WTC11 (cell line): ENCODE data around the gene ERF. TPM values are rescaled to one million over a fixed set of nuclear protein-coding genes. Genes with fewer than 3 reads are reported as not detected.

Experiments used
- ATAC-seq: fragments of 200-7000 bp; cut with Tn5 transposase; 2 replicates; pipeline ENCODE4 v1.10.0; 2021; ENCODE audit warnings: mild to moderate bottlenecking, moderate library complexity
- CTCF ChIA-PET: fragments of 300-600 bp; sonication (Branson Sonifier 250); formaldehyde crosslinking; loops from one replicate; lab custom pipeline; 2021; ENCODE audit warnings: antibody characterized with exemption; lab: Charles Lee
- POLR2A ChIA-PET: fragments of 350-600 bp; sonication (Branson Sonifier 250); formaldehyde crosslinking; loops from one replicate; lab custom pipeline; 2021; ENCODE audit warnings: antibody characterized with exemption; lab: Charles Lee
- DNase-seq: peaks from one replicate; pipeline ENCODE4 v3.0.0; 2021; ENCODE audit warnings: low spot score
- H3K27ac Mint-ChIP-seq: 2 replicates; pipeline ENCODE4 v1.8.0; 2021; ENCODE audit warnings: mixed read lengths
- H3K27me3 Mint-ChIP-seq: 2 replicates; pipeline ENCODE4 v1.8.0; 2021; ENCODE audit warnings: low read depth, mild to moderate bottlenecking, moderate library complexity, mixed read lengths
- H3K36me3 Mint-ChIP-seq: 2 replicates; pipeline ENCODE4 v1.8.0; 2021; ENCODE audit warnings: mixed read lengths
- H3K4me1 Mint-ChIP-seq: 2 replicates; pipeline ENCODE4 v1.8.0; 2022; ENCODE audit warnings: mixed read lengths
- H3K4me3 Mint-ChIP-seq: 2 replicates; pipeline ENCODE4 v1.8.0; 2021; ENCODE audit warnings: mild to moderate bottlenecking, moderate library complexity, mixed read lengths
- H3K9me3 Mint-ChIP-seq: 2 replicates; pipeline ENCODE4 v1.8.0; 2021; ENCODE audit warnings: mixed read lengths
- CTCF ChIP-seq: fragments of 200-600 bp; IDR thresholded peaks from 2 replicates; pipeline ENCODE4 v1.8.0; 2022; ENCODE audit warnings: antibody characterized with exemption
- FOXP4 ChIP-seq: sonication (generic); formaldehyde crosslinking; IDR thresholded peaks from 2 replicates; pipeline ENCODE4 v1.8.0; 2022; ENCODE audit warnings: mild to moderate bottlenecking, missing genetic modification reagents
- GABPB1 ChIP-seq: sonication (generic); formaldehyde crosslinking; IDR thresholded peaks from 2 replicates; pipeline ENCODE4 v1.8.1; 2023; ENCODE audit warnings: mild to moderate bottlenecking, missing genetic modification reagents
- GTF2I ChIP-seq: fragments of 250-450 bp; sonication (Bioruptor Pico); conservative IDR thresholded peaks from 2 replicates; pipeline ENCODE4 v1.4.0; 2021; ENCODE audit warnings: mild to moderate bottlenecking
- IRF2 ChIP-seq: sonication (generic); formaldehyde crosslinking; IDR thresholded peaks from 2 replicates; pipeline ENCODE4 v1.8.0; 2022; ENCODE audit warnings: low read depth, missing genetic modification reagents, borderline replicate concordance
- MXD4 ChIP-seq: fragments of 250-450 bp; sonication (Bioruptor Pico); IDR thresholded peaks from 2 replicates; pipeline ENCODE4 v1.8.0; 2021; ENCODE audit warnings: mild to moderate bottlenecking, moderate library complexity, borderline replicate concordance
- NR1H2 ChIP-seq: sonication (generic); formaldehyde crosslinking; IDR thresholded peaks from 2 replicates; pipeline ENCODE4 v1.9.0; 2021; ENCODE audit warnings: mild to moderate bottlenecking, moderate library complexity, missing genetic modification reagents
- NR2C2 ChIP-seq: sonication (generic); formaldehyde crosslinking; IDR thresholded peaks from 2 replicates; pipeline ENCODE4 v1.8.0; 2022; ENCODE audit warnings: mild to moderate bottlenecking, missing genetic modification reagents
- PREB ChIP-seq: sonication (generic); formaldehyde crosslinking; IDR thresholded peaks from 2 replicates; pipeline ENCODE4 v1.8.1; 2022; ENCODE audit warnings: mild to moderate bottlenecking, missing genetic modification reagents, moderate library complexity, borderline replicate concordance
- RORB ChIP-seq: fragments of 250-450 bp; sonication (Bioruptor Pico); IDR thresholded peaks from 2 replicates; pipeline ENCODE4 v1.9.0; 2021; ENCODE audit warnings: mild to moderate bottlenecking
- SP1 ChIP-seq: sonication (generic); formaldehyde crosslinking; conservative IDR thresholded peaks from 2 replicates; pipeline ENCODE4 v1.8.1; 2022; ENCODE audit warnings: missing genetic modification reagents
- TCF7 ChIP-seq: sonication (generic); formaldehyde crosslinking; IDR thresholded peaks from 2 replicates; pipeline ENCODE4 v1.8.0; 2022; ENCODE audit warnings: mild to moderate bottlenecking, low read depth, missing genetic modification reagents, moderate library complexity
- ZMAT4 ChIP-seq: fragments of 250-450 bp; sonication (Bioruptor Pico); IDR thresholded peaks from 2 replicates; pipeline ENCODE4 v1.9.0; 2021; ENCODE audit warnings: mild to moderate bottlenecking
- ZNF512 ChIP-seq: sonication (generic); formaldehyde crosslinking; IDR thresholded peaks from 2 replicates; pipeline ENCODE4 v1.8.1; 2022; ENCODE audit warnings: missing genetic modification reagents, borderline replicate concordance
- ZNF671 ChIP-seq: fragments of 250-450 bp; sonication (Bioruptor Pico); IDR thresholded peaks from 2 replicates; pipeline ENCODE4 v1.8.0; 2021; ENCODE audit warnings: mild to moderate bottlenecking
- total RNA-seq: library from RNA; stranded (reverse); gene quantifications from 3 replicates; pipeline ENCODE4 v1.2.3, GENCODE V29; 2021
- TF ChIP-seq, protein P1 (sequence below): sonication (generic); formaldehyde crosslinking; conservative IDR thresholded peaks from 2 replicates; pipeline ENCODE4 v1.8.1; 2023; ENCODE audit warnings: mild to moderate bottlenecking, low read depth, missing genetic modification reagents, moderate library complexity
- TF ChIP-seq, protein P2 (sequence below): sonication (generic); formaldehyde crosslinking; IDR thresholded peaks from 2 replicates; pipeline ENCODE4 v1.8.0; 2023; ENCODE audit warnings: missing genetic modification reagents, mild to moderate bottlenecking, borderline replicate concordance
- TF ChIP-seq, protein P3 (sequence below): fragments of 250-450 bp; sonication (Bioruptor Pico); IDR thresholded peaks from 2 replicates; pipeline ENCODE4 v2.1.2; 2022; ENCODE audit warnings: mild to moderate bottlenecking, moderate library complexity

ERF gene
- total RNA-seq, 1 experiment from 2014 or later: 65.9 TPM

- TF ChIP-seq SP1 (CRISPR knock-in tag): no peak
Observed at GRCh38 chr19:42293948-42294347, 39.0 kb upstream of the ERF start (continued).

GRCh38 chr19:42293540-42293939, 38.6 kb upstream of the ERF start:
- no peak overlapping the region for H3K4me3 Mint-ChIP-seq
- ATAC-seq: peak; percentile 50
- CTCF ChIA-PET: interaction anchor here (0.6 to 1.0 kb wide), 6 partner anchors 8 to 74 kb away, joined by 3 to 5 read pairs (median 3); partner anchors contain the start of gene PRR19

More at GRCh38 chr19:42293540-42293939, 38.6 kb upstream of the ERF start:
- POLR2A ChIA-PET: interaction anchor here (0.6 kb wide), 1 partner anchor 52 kb away, joined by 3 read pairs; no protein-coding TSS in a partner anchor
- Mint-ChIP-seq H3K27ac (peak overlapping the region; percentile 49; the same call in 1 of the 2 replicates), H3K36me3 (peaks cover 27% of the 10 kb centered on the region), H3K4me1 (peaks cover 15% of the 10 kb centered on the region), H3K27me3 (no peaks in the 10 kb centered on the region), H3K9me3 (no peaks in the 10 kb centered on the region)
- peak; percentile 59 for DNase-seq
- TF ChIP-seq, protein P1, sequence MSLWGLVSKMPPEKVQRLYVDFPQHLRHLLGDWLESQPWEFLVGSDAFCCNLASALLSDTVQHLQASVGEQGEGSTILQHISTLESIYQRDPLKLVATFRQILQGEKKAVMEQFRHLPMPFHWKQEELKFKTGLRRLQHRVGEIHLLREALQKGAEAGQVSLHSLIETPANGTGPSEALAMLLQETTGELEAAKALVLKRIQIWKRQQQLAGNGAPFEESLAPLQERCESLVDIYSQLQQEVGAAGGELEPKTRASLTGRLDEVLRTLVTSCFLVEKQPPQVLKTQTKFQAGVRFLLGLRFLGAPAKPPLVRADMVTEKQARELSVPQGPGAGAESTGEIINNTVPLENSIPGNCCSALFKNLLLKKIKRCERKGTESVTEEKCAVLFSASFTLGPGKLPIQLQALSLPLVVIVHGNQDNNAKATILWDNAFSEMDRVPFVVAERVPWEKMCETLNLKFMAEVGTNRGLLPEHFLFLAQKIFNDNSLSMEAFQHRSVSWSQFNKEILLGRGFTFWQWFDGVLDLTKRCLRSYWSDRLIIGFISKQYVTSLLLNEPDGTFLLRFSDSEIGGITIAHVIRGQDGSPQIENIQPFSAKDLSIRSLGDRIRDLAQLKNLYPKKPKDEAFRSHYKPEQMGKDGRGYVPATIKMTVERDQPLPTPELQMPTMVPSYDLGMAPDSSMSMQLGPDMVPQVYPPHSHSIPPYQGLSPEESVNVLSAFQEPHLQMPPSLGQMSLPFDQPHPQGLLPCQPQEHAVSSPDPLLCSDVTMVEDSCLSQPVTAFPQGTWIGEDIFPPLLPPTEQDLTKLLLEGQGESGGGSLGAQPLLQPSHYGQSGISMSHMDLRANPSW (CRISPR knock-in tag): no peak
- TF ChIP-seq GTF2I (CRISPR knock-in tag) (no peak), NR1H2 (CRISPR knock-in tag) (no peak), GABPB1 (no peak), IRF2 (CRISPR knock-in tag) (no peak), ZNF512 (no peak), CTCF (no peak; the same call in 1 of the 2 replicates), TCF7 (CRISPR knock-in tag) (no peak), RORB (no peak), ZMAT4 (CRISPR knock-in tag) (no peak), FOXP4 (CRISPR knock-in tag) (no peak), MXD4 (CRISPR knock-in tag) (no peak), NR2C2 (no peak), ZNF671 (CRISPR knock-in tag) (no peak), PREB (CRISPR knock-in tag) (no peak)
- TF ChIP-seq, protein P2, sequence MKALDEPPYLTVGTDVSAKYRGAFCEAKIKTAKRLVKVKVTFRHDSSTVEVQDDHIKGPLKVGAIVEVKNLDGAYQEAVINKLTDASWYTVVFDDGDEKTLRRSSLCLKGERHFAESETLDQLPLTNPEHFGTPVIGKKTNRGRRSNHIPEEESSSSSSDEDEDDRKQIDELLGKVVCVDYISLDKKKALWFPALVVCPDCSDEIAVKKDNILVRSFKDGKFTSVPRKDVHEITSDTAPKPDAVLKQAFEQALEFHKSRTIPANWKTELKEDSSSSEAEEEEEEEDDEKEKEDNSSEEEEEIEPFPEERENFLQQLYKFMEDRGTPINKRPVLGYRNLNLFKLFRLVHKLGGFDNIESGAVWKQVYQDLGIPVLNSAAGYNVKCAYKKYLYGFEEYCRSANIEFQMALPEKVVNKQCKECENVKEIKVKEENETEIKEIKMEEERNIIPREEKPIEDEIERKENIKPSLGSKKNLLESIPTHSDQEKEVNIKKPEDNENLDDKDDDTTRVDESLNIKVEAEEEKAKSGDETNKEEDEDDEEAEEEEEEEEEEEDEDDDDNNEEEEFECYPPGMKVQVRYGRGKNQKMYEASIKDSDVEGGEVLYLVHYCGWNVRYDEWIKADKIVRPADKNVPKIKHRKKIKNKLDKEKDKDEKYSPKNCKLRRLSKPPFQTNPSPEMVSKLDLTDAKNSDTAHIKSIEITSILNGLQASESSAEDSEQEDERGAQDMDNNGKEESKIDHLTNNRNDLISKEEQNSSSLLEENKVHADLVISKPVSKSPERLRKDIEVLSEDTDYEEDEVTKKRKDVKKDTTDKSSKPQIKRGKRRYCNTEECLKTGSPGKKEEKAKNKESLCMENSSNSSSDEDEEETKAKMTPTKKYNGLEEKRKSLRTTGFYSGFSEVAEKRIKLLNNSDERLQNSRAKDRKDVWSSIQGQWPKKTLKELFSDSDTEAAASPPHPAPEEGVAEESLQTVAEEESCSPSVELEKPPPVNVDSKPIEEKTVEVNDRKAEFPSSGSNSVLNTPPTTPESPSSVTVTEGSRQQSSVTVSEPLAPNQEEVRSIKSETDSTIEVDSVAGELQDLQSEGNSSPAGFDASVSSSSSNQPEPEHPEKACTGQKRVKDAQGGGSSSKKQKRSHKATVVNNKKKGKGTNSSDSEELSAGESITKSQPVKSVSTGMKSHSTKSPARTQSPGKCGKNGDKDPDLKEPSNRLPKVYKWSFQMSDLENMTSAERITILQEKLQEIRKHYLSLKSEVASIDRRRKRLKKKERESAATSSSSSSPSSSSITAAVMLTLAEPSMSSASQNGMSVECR: no peak
- TF ChIP-seq, protein P3, sequence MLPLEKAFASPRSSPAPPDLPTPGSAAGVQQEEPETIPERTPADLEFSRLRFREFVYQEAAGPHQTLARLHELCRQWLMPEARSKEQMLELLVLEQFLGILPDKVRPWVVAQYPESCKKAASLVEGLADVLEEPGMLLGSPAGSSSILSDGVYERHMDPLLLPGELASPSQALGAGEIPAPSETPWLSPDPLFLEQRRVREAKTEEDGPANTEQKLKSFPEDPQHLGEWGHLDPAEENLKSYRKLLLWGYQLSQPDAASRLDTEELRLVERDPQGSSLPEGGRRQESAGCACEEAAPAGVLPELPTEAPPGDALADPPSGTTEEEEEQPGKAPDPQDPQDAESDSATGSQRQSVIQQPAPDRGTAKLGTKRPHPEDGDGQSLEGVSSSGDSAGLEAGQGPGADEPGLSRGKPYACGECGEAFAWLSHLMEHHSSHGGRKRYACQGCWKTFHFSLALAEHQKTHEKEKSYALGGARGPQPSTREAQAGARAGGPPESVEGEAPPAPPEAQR: no peak
